ENCODE data around the gene KIF18B. TPM values are rescaled to one million over a fixed set of nuclear protein-coding genes. Genes with fewer than 3 reads are reported as not detected.

The KIF18B gene
- total and polyA plus RNA-seq, 9 donors = 0.10 to 0.79 (median 0.17) TPM; not detected in 3

GRCh38 chr17:44884941-44885340, 62.6 kb downstream of the KIF18B start:
- no peak overlapping the region for H3K4me3 ChIP-seq
- intact Hi-C loops (cut with DNase I) = no loop called here
- no peak for DNase-seq
- H3K36me3 ChIP-seq = no peaks in the 10 kb centered on the region
- H3K27me3 ChIP-seq = no peaks in the 10 kb centered on the region
- no peak overlapping the region for H3K27ac ChIP-seq
- no peaks in the 10 kb centered on the region for H3K9me3 ChIP-seq
- peaks cover 4% of the 10 kb centered on the region for H3K4me1 ChIP-seq (ENCODE audit: insufficient read depth)
- no peak for TF ChIP-seq EP300 (IDR thresholded peaks at IDR 0.05)
- WGBS, 3 donors = 33 to 48% (median 36%) methylated on average over 2 of the region's 2 CpGs

- intact Hi-C loops (cut with DNase I) = no loop called here
- no peak overlapping the region for H3K4me3 ChIP-seq
- no peaks in the 10 kb centered on the region for H3K27me3 ChIP-seq
- no peak for TF ChIP-seq POLR2A (IDR thresholded peaks at IDR 0.05)
- TF ChIP-seq EP300 (IDR thresholded peaks at IDR 0.05) = no peak
- no peak for TF ChIP-seq CTCF (IDR thresholded peaks at IDR 0.05)
- H3K4me1 ChIP-seq (ENCODE audit: insufficient read depth) = no peaks in the 10 kb centered on the region
- WGBS, 3 donors = 83 to 90% (median 86%) methylated on average over 4 of the region's 4 CpGs
- no peak overlapping the region for H3K27ac ChIP-seq
- DNase-seq = no peak
- H3K9me3 ChIP-seq = no peaks in the 10 kb centered on the region
- H3K36me3 ChIP-seq = no peaks in the 10 kb centered on the region
These were observed 66.4 kb downstream of the KIF18B start for GRCh38 chr17:44881145-44881544.

- H3K27me3 ChIP-seq = no peaks in the 10 kb centered on the region
- TF ChIP-seq EP300 (IDR thresholded peaks at IDR 0.05) = no peak
- no peak for TF ChIP-seq POLR2A (IDR thresholded peaks at IDR 0.05)
- no peak for TF ChIP-seq CTCF (IDR thresholded peaks at IDR 0.05)
- H3K4me3 ChIP-seq = no peak overlapping the region
- no peak overlapping the region for H3K27ac ChIP-seq
- 74 to 89% (median 76%) methylated on average over 2 of the region's 2 CpGs for WGBS, 3 donors
- H3K36me3 ChIP-seq = no peaks in the 10 kb centered on the region
- no peaks in the 10 kb centered on the region for H3K9me3 ChIP-seq
- intact Hi-C loops (cut with DNase I) = no loop called here
- no peak for DNase-seq
- no peaks in the 10 kb centered on the region for H3K4me1 ChIP-seq (ENCODE audit: insufficient read depth)
These were observed 67.5 kb downstream of the KIF18B start for GRCh38 chr17:44880062-44880461.

- Histone ChIP-seq H3K36me3 (no peaks in the 10 kb centered on the region), H3K9me3 (no peaks in the 10 kb centered on the region)
- intact Hi-C loops (cut with DNase I) = no loop called here
These were observed 68.2 kb downstream of the KIF18B start for GRCh38 chr17:44879376-44879775.

More at GRCh38 chr17:44879376-44879775, 68.2 kb downstream of the KIF18B start:
- TF ChIP-seq POLR2A (IDR thresholded peaks at IDR 0.05) = no peak
- TF ChIP-seq CTCF (IDR thresholded peaks at IDR 0.05) = no peak
- TF ChIP-seq EP300 (IDR thresholded peaks at IDR 0.05) = no peak
- WGBS, 3 donors = 88 to 96% (median 96%) methylated on average over 6 of the region's 6 CpGs
- no peak for DNase-seq
- no peaks in the 10 kb centered on the region for H3K4me1 ChIP-seq (ENCODE audit: insufficient read depth)
- no peak overlapping the region for H3K4me3 ChIP-seq
- H3K27ac ChIP-seq = no peak overlapping the region
- H3K27me3 ChIP-seq = no peaks in the 10 kb centered on the region
